Stimulated activated CD8-positive, alpha-beta memory T cell treated with anti-CD3 and anti-CD28 coated beads, Interleukin-7, amount 100 ng/mL, for 48 hours (primary cell): ENCODE measurements around the gene VENTX.

Experiments
- DNase-seq, 2 donors: peaks; one replicate each; pipeline ENCODE4 v3.0.0-alpha.2; 2020; ENCODE audit warnings: low read depth in 1 of 2; ENCODE audit errors: extremely low read depth in 1 of 2

VENTX gene

DNA sequence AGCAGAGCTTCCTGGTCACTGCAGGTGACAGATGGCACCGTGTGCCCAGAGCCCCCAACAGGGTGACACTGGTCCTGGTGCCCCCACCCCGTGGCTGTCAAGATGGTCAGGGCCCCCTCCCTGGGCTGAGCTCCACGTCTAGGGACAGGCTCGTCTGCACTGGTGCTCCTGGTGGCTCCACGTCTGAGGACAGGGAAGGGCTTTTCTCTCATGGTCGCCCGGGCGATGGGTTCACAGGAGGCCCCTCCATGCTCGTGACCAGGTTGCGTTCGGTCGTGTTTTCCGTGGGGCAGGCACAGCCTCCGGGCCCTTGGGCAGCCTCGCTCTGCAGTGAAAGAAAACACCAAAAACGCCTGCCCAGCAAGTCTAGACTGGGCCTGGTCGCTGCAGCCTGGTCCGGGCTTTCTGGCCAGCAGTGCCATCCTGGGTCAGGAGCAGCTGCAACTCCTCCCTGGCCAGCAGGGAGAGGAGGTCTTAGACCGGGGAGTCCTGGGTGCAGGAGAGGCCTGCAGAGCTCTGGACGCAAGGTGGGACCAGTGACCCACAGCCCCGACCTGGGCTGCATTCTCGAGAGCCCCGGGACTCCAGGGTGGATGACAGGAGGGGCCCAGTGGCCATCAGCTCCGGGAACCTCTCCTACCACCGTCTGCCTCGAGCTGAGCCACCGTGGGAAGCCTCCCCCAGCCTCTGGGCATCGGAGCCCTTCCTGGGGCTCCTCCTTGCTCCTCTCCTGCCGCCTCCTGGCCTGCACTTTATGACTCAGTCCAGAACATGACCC, 35.5 kb upstream of the VENTX start:
- DNase-seq, result no peak

DNA sequence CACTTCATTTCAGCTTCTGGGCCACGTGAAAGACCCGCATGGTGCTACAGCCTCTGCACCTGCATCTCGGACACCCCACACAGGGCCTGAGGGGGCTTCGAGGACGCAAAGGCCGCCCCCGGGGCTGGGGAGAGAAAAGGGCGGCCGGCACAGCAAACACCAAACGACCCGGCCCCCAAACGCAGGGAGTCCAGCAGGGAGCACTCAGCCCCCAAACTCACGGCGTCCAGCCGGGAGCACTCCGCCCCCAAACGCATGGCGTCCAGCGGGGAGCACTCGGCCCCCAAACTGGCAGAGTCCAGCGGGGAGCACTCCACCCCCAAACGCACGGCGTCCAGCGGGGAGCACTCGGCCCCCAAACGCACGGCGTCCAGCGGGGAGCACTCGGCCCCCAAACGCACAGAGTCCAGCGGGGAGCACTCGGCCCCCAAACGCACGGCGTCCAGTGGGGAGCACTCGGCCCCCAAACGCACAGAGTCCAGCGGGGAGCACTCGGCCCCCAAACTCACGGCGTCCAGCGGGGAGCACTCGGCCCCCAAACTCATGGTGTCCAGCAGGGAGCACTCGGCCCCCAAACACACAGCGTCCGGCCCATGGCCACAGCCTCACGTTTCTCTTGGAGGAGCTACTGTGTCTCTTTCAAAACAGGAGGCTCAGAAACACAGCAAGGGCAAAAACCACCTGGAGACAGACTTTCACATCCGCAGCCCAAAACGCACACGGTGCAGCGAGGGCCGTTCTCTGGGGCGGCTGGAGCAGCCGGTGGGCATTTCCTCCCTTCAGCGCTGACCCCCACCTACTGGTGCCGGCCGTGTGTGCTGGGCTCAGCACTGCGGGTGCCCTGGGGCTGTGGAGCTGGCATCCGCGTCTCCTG, 34.6 kb upstream of the VENTX start:
- DNase-seq, result no peak

DNA sequence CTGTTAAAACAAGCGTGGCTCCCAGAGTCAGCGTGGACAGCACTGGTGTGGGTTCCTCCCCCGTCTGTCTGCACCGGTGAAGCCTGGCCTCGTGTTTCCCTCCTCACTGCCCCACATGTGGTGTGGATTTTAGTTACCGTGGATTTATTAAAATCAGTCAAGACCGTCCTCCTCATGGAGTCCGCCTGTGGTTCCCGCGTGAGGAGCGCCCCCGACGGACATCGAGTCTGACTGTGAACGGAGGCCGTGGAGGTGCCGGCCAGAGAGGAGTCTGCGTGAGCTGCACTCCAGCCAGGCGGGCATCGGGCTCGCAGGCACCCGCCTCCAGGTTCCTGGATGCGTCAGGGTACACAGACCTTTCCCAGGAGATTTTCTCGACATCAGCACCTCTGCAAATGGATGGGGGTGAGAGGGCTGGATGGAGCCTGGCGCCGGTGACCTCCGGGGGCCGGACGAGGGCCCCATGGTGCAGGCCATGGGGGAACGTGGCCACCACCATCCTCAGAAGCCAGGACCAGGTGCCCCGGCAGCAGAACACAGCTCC, 33.9 kb upstream of the VENTX start:
- DNase-seq, result no peak

DNA sequence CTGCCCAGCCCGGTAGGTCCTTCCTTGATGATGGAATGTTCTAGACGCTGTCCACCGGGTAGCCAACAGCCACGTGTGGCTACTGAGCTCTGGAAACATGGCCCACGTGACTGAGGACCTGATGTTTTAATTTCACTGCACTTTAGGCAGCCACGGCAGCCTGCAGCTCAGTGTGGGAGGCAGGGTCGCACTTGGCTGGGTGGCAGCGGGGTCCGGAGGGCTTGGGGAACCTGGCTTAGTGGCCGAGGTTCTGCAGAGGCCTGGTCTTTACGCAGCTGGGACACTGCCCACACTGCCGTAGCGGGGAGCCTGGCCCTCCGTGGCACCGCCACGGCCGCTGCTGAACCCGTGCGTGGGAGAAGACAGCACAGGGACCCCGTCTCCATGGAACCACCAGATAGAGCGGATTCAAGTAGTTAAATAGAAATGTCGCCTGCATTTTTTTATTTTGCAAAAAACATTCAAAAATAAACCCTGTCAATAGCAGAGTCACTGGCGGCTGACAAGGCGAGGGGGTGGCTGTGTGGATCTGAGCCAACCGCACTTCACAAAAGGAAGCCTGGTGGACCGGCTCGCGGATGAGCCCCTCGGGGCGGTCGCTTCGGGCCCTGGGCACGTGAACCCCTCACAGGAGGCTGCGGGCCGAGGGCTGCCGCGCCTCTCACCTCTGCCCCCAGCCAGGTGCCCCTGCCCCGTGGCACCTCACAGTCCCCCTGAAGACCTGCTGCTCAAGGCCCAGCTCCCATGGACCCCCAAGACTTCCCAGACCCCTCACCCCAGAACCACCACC, 33.2 kb upstream of the VENTX start:
- DNase-seq, result no peak

DNA sequence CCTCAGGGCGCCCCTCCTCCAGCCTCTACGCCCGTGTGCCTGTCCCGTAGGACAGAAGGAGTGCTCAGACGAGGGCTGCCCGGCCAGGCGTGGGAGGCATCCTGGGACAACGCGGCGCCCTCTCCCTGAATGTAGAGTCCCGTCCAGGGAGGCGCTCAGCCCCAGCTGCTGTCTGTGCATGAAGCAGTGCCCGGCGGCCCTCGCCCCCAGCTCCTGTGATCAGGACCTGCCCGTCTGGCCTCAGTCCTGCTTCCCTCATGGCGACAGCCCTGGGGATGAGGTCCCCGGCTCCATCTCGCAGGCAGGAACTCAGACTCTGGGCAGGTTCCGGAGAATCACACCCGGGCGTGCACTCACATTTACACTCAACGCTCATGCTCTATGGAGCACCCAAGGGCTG, 32.5 kb upstream of the VENTX start:
- DNase-seq, result no peak

DNA sequence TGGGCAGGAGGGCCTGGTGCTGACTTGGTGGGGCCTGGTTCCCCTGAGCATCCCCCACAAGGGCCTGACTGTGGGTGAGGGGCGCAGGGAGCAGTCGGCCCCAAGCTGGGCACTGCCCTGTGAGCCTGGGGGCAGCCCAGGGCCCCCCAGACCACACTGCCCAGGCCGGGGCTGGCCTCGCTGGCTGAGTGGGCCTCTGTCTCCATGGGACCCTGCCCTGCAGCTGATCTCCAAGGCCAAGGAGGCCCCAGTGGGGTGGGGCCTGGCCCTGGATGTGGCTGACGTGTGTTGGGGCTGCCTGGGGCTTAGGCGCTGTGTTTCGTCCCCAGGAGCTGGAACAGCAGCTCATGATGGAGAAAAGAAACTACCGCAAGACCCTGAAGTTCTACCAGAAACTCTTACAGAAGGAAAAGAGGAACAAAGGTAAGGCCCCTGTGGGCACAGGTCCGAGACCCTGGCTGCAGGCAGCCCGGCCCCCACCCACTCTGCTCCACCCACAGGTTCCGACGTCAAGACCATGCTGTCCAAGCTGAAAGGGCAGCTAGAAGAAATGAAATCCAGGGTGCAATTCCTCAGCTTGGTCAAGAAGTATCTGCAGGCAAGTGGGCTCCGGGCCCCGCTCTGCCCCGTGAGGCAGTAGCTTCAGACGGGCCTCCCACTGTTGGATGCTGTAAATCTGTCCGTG, 31.2 kb upstream of the VENTX start:
- DNase-seq, result no peak

DNA sequence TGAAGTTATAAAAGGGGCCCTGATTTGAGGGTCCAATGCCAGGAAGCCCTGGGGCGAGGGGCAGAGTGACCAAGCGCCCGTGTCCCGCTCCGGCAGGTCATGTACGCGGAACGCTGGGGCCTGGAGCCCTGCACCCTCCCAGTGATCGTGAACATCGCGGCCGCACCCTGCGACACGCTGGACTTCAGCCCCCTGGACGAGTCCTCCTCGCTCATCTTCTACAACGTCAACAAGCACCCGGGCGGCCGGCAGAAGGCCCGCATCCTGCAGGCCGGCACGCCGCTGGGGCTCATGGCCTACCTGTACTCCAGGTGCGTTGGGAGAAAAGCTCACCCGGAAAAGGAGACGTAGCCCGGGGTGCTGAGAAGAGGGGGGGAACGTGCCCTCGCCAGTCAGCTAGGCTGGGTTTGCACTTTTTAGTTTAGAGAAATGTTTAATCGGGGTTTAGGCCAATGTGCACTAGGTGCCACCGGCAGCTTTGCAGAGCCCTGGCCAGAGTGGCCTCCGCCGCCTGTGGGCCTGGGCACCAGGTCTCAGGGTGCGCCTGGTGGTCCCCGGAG, 30.5 kb upstream of the VENTX start:
- no peak for DNase-seq

- DNase-seq, result no peak
Observed at GRCh38 chr10:133207627-133208026, 30.0 kb upstream of the VENTX start.

DNA sequence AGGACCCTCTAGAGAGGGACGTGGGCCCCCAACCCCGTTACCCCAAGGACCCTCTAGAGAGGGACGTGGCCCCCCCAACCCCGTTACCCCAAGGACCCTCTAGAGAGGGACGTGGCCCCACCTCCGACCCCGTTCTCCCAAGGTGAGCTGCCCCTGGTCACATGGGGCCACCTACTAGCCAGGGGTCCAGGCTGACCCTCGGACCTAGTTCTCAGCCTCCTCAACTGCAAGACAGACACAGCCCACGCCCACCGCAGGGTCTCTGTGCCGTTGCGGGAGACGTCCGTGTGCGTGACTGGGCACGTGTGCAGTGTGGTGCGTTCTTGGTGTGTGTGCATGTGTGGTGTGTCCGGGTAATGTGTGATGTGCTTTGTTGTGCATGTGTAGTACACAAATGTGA, 29.2 kb upstream of the VENTX start:
- DNase-seq, result no peak

GRCh38 chr10:133209117-133209516, 28.5 kb upstream of the VENTX start:
- DNase-seq, result no peak

- DNase-seq, result no peak
Observed at GRCh38 chr10:133209641-133210040, 28.0 kb upstream of the VENTX start.

DNA sequence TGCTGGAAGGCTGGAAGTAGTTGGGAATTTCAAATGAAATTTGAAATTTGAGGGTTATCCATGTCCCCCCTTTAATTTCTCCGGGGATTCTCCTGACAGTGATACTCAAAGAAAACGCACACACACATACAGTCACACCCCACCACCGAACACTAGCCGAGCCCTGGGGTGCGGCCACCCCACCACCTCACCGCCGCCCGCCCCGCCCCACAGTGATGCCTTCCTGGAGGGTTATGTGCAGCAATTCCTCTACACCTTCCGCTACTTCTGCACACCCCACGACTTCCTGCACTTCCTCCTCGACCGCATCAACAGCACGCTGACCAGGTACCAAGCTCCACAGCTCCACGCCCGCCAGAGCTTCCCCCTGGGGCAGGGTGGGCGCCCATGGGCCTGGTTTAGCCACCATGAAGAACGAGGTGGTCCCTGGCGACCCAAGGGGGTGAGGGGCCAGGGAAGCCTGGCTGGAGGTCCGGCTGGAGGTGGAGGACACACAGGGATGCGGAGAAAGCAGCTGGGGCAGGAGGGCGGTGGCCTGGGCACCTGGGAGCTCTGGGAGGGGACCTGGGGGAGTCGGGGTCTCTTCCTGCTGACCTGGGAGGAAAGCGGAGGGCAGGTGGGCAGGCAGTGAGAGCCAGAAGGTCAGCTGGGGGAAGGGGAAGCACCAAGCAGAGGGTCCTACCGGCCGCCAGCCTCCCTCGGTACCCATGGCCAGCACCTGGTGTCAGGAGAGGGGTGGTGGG, 27.1 kb upstream of the VENTX start:
- DNase-seq, result no peak

DNA sequence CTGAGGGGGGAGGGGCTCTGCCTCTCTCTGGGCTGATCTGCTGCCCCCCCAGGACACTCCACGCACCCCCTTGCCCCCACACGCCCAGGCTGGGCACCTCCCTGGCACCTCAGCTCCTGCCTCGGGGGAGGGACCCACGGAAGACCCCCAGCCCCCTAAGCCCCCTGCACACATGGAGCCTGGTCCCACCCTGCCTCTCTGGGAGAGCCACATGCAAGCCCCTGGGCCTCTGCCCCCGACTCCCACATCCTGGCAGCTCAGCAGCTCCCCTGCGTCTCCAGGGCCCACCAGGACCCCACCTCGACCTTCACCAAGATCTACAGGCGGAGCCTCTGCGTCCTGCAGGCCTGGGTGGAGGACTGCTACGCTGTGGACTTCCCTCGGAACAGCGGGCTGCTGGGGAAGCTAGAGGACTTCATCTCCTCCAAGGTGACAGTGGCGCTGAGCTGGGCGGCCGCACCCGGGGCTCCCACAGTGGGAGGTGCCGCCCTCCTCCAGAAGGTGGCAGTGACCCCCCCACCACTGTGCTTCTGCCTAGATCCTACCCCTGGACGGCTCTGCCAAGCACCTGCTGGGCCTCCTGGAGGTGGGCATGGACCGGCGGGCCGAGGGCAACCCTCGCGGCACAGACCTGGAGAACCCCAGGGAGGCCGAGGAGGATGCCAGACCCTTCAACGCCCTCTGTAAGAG, 26.4 kb upstream of the VENTX start:
- DNase-seq, result no peak

DNA sequence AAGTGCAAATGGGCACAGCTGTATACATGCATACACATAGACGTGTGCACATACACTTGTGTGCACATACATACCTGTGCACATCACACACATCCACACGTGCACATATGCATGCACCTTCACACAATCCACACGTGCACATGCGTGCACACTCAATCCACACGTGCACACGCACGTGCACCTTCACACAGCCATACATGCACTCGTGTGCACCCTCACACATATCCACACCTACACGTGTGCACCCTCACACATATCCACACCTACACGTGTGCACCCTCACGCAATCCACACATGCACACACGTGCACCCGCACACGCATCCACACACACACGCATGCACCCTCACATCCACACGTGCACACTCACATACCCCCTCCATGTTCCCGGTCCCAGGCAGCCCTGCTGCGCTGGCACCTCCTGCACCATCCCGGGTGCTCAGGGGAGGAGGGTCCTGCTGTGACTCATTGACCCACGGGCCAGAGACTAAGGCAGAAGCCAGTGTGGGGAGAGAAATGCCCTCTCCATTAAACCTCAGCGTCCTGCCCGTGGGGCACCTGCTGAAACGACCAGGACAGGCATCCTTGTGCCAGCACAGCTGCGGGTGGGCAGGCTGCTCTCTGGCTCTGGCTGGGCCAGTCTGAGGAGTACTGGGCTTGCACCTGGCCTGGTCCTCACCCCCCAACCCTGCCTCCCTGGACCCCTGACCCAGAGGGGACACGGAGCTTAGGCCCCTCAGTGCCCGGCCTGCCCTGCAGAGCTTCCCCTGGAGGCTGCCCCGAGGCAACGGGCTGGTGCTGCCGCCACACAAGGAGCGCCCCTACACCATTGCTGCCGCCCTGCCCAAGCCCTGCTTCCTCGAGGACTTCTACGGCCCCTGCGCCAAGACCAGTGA, 25.4 kb upstream of the VENTX start:
- DNase-seq, result no peak

DNA sequence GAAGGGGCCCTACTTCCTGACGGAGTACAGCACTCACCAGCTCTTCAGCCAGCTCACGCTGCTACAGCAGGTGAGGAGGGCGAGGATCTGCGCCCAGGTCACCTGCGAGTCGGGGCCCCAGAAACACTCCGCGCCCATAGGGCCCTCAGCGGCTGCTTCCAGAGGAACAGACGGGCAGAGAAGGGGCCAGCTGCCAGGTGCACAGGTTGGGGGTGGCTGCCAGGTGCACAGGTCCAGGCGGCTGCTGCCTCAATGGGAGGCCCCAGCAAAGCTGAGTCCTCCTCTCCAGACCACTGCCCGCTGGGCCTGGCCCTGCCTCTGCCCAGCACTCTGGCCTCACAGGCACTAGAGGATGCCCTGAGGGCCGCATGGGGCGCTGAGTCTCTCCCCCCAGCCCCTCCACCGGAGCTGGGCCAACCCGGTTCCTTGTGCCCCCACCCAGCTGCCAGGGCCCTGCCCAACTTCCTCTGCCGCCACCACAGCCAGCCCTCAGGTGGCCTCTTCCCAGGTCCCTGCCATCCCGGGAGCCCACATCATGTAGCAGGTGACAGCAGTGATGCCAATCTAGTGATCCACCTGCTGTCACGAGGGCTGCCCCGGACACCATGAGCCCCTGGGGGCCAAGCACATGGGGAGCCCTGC, 24.7 kb upstream of the VENTX start:
- no peak for DNase-seq

GRCh38 chr10:133213641-133214467, 23.8 kb upstream of the VENTX start:
- no peak for DNase-seq
